ENCODE data around the gene CELF4.

The CELF4 gene

GRCh38 chr18:37210781-37211180 lies 354.8 kb downstream of the CELF4 start:
- no peak for TF ChIP-seq CTCF (IDR thresholded peaks at IDR 0.05; ENCODE audit: low read depth, low read length, missing control alignments)
- no peak for DNase-seq (ENCODE audit: low read depth)
- no peak overlapping the region for H3K4me3 ChIP-seq (ENCODE audit: low read depth, low read length)

- TF ChIP-seq CTCF (IDR thresholded peaks at IDR 0.05; ENCODE audit: low read depth, low read length, missing control alignments): no peak
- no peak for DNase-seq (ENCODE audit: low read depth)
- no peak overlapping the region for H3K4me3 ChIP-seq (ENCODE audit: low read depth, low read length)
These were observed 358.3 kb downstream of the CELF4 start for GRCh38 chr18:37207343-37207742.

- no peak for TF ChIP-seq CTCF (IDR thresholded peaks at IDR 0.05; ENCODE audit: low read depth, low read length, missing control alignments)
- no peak for DNase-seq (ENCODE audit: low read depth)
- no peak overlapping the region for H3K4me3 ChIP-seq (ENCODE audit: low read depth, low read length)
These were observed 365.9 kb downstream of the CELF4 start for GRCh38 chr18:37199741-37200140.

All from GM12864 (cell line).